ENCODE results near the gene SESN1.

DNA sequence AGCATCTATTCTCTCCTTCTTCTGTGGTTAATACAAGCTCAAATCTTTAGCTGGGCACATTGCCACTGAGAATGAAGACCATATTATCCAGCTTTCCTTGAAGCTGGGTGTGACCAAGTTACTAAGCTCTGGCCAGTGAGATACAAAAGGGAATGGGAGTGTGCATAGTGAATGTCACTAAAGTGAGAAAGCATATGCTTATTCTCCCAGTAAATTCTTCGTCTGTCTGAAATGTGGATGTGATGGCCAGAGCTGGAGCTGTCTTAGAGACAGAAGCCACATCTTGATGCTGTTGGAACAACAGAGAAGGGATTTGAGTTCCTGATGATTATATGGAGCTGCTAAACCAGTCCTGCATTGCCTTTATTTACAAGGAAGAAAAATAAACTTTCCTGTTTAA, 60.1 kb downstream of the SESN1 start:
- no peak for TF ChIP-seq EZH2 (optimal IDR thresholded peaks at IDR 0.05; ENCODE audit: low read depth, low read length)
- TF ChIP-seq CTCF (IDR thresholded peaks at IDR 0.05; ENCODE audit: low read length) = no peak
- TF ChIP-seq EZH2phosphoT487 (IDR thresholded peaks at IDR 0.05; ENCODE audit: low read length) = no peak
